HUES6 (cell line): ENCODE data around the gene IRF2BPL.

Experiments
- H3K27ac ChIP-seq: 2 replicates; pipeline ENCODE4 v1.7.0; 2013; ENCODE audit warnings: low read depth, mild to moderate bottlenecking, low read length, inconsistent platforms
- H3K27me3 ChIP-seq: 2 replicates; pipeline ENCODE4 v1.6.1; 2013; ENCODE audit warnings: low read length; ENCODE audit not compliant: control insufficient read depth, insufficient read depth
- H3K36me3 ChIP-seq: 2 replicates; pipeline ENCODE4 v1.6.1; 2013; ENCODE audit warnings: low read length; ENCODE audit not compliant: control insufficient read depth, insufficient read depth
- H3K4me1 ChIP-seq: 2 replicates; pipeline ENCODE4 v1.6.1; 2013; ENCODE audit warnings: low read length; ENCODE audit not compliant: control insufficient read depth, insufficient read depth
- H3K4me3 ChIP-seq: 2 replicates; pipeline ENCODE4 v1.5.1; 2013; ENCODE audit warnings: low read depth, low read length
- H3K9ac ChIP-seq: one replicate; pipeline ENCODE4 v1.6.1; 2013; ENCODE audit warnings: mild to moderate bottlenecking, low read length
- H3K9me3 ChIP-seq: 2 replicates; pipeline ENCODE4 v1.6.1; 2013; ENCODE audit warnings: low read depth, low read length; ENCODE audit not compliant: control insufficient read depth, insufficient read depth

IRF2BPL gene

DNA sequence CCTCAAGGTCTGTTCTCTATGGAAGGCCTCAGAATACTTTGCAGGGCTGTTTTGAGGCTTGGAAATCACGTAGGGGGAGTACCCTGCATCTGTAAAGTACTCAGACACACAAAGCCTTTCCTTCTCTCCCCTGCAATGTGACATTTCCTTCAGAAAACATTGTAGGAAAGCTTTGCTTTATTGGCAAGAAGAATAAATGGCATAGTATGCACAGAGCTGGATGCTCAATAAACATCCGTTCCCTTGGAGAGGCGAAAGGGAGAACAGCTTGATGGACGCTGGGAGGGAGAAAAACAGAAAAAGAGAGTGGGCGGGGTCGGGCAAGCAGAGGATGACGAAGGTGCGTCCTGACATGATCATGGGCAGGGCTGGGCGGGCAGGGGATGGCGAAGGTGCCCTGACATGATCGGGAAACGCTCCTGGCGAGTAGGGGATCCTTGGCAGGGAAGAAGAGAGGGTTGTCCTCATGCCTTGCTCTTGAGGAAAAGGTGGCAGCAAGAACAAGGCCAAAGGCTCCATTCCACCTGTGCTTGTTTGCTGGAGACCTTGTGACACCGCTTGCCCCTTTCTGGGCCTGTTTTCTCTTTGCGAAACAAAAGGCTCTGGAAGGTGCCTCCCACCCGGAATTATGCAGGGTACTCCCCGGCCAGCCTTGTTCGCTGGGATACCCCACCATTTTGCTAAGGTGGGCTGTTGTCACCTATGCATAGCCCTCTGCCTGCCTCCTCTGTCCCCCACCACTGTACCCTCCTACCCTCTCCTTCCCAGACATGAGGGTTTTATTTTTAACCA is 21.1 kb downstream of the IRF2BPL start:
- Histone ChIP-seq H3K4me1 (peaks cover 58% of the 10 kb centered on the region), H3K9me3 (no peaks in the 10 kb centered on the region), H3K27me3 (no peaks in the 10 kb centered on the region), H3K36me3 (no peaks in the 10 kb centered on the region), H3K27ac (no peak overlapping the region), H3K4me3 (no peak overlapping the region), H3K9ac (no peak overlapping the region)

GRCh38 chr14:77006132-77006531 is 22.4 kb downstream of the IRF2BPL start:
- no peak overlapping the region for H3K27ac ChIP-seq
- H3K4me1 ChIP-seq: peaks cover 60% of the 10 kb centered on the region

GRCh38 chr14:77005559-77005958 is 22.9 kb downstream of the IRF2BPL start:
- H3K4me1 ChIP-seq: peaks cover 66% of the 10 kb centered on the region
- no peaks in the 10 kb centered on the region for H3K27me3 ChIP-seq
- H3K36me3 ChIP-seq: no peaks in the 10 kb centered on the region
- no peak overlapping the region for H3K27ac ChIP-seq
- H3K4me3 ChIP-seq: no peak overlapping the region
- H3K9ac ChIP-seq: no peak overlapping the region
- H3K9me3 ChIP-seq: no peaks in the 10 kb centered on the region

More at GRCh38 chr14:77006132-77006531, 22.4 kb downstream of the IRF2BPL start:
- Histone ChIP-seq H3K36me3 (no peaks in the 10 kb centered on the region), H3K9ac (no peak overlapping the region), H3K27me3 (no peaks in the 10 kb centered on the region), H3K4me3 (no peak overlapping the region), H3K9me3 (no peaks in the 10 kb centered on the region)

GRCh38 chr14:77004711-77005460 is 23.6 kb downstream of the IRF2BPL start:
- H3K4me1 ChIP-seq: peaks cover 66% of the 10 kb centered on the region
- H3K9me3 ChIP-seq: no peaks in the 10 kb centered on the region
- H3K27me3 ChIP-seq: no peaks in the 10 kb centered on the region
- H3K27ac ChIP-seq: no peak overlapping the region
- H3K4me3 ChIP-seq: no peak overlapping the region
- H3K36me3 ChIP-seq: no peaks in the 10 kb centered on the region
- H3K9ac ChIP-seq: no peak overlapping the region

DNA sequence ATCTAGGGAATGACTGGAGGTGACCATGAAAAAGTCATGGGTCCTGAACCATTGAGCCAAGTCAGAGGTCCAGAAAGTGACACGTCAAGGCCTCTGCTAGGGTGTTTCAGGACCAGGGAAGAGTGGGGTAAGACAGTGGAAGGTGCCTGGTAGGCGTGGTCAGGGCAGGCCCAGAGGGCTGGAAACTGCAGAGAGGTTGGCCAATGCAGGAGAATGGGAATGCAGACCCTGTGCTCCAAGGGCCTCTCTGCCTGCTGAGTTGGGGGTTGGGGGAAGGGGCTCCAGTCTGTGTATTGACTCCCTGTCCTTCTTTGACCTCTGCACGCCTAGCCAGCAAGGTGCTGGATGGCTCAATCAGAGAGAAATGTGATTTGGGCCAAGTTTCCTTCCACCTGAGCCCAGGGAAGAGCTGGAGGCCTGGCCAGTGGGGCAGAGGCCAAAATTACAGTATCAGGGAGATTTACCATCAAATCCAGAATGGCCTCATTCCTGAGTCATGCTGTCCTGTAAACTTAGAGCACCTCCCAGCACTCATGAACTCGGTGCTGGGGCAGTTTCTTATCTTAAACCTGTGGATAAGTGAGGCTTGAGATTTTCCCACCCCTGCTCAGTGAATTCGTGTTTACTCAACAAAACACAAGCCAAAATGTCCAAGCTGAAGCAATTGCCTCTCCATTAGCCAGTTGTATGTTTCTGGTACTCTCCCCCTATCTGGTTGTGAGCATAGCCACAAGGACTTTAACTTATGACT is 24.4 kb downstream of the IRF2BPL start:
- Histone ChIP-seq H3K4me3 (no peak overlapping the region), H3K36me3 (no peaks in the 10 kb centered on the region), H3K27ac (no peak overlapping the region), H3K4me1 (peaks cover 62% of the 10 kb centered on the region), H3K9me3 (no peaks in the 10 kb centered on the region), H3K27me3 (no peaks in the 10 kb centered on the region), H3K9ac (no peak overlapping the region)

DNA sequence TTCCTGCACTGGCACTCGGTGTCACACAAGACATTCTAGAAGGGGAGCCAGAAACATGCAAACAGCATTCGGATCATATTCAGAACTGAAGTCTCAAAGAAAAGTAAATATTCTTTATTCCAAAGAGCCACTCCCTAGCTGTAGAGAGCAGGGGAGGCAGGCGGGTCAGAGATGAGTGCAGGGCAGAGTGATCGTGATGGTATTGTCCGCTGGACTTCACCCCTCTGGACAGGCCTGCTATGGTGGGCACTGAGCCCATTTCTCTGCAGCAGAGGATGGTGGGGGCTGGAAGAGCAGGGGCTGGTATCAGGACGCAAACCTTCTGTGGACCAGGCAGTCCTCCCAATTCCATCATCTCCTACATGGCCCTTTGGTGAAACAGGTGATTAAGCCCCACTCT is 25.6 kb downstream of the IRF2BPL start:
- Histone ChIP-seq H3K4me3 (no peak overlapping the region), H3K36me3 (no peaks in the 10 kb centered on the region), H3K27ac (no peak overlapping the region), H3K9ac (no peak overlapping the region), H3K9me3 (no peaks in the 10 kb centered on the region), H3K27me3 (no peaks in the 10 kb centered on the region), H3K4me1 (peaks cover 52% of the 10 kb centered on the region)

GRCh38 chr14:77002335-77002734 is 26.2 kb downstream of the IRF2BPL start:
- Histone ChIP-seq H3K36me3 (no peaks in the 10 kb centered on the region), H3K27me3 (no peaks in the 10 kb centered on the region), H3K9me3 (no peaks in the 10 kb centered on the region), H3K27ac (no peak overlapping the region), H3K4me3 (no peak overlapping the region), H3K9ac (no peak overlapping the region), H3K4me1 (peaks cover 50% of the 10 kb centered on the region)

DNA sequence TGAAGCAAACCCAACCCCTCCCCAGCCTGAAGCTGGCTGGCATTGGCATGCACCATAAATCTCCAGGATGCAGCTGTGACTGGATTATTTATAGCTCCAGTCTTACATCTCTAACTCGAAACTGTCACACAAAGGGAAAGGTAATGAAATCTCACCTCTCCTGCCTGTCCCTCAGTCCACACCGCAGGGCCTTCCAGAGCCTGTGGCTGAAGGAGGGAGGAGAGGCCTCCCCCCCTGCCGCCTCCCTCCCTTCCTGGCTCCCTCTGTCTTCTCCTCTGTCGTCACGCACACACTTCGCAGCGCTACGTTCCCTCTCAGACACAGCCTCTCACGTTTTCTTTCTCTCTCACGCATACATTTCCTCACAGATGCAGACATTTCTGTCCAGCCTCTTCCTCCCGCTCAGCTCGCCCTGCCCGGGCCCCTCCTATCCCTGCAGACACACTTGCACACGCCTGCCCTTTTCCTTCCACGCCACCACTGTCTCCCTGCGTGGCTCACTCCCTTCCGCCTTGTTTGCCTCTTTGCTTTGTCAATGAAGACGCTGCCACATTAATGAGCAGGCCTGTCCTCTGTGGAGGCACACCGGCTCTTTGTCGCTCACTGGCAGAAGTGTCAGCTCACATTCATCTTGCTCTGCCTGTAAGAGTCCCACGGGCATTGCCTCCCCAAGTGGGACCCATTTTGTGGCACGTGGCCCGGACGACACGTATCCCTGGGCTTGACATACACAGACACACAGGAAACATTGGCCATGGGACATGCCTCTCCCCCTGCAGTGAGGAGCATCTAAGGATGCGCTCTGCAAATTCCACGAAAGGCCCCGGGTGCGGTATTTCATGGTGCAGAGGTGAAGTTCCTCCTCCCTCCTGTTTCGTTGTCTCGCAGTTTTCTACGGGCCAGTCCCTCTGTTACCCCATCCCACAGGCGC is 27.9 kb downstream of the IRF2BPL start:
- H3K9ac ChIP-seq: no peak overlapping the region

GRCh38 chr14:76998910-76999309 is 29.6 kb downstream of the IRF2BPL start:
- H3K36me3 ChIP-seq: no peaks in the 10 kb centered on the region
- H3K4me3 ChIP-seq: no peak overlapping the region
- H3K27ac ChIP-seq: no peak overlapping the region
- H3K9ac ChIP-seq: no peak overlapping the region
- peaks cover 47% of the 10 kb centered on the region for H3K4me1 ChIP-seq
- no peaks in the 10 kb centered on the region for H3K9me3 ChIP-seq
- no peaks in the 10 kb centered on the region for H3K27me3 ChIP-seq

More for the DNA sequence above, 27.9 kb downstream of the IRF2BPL start:
- H3K36me3 ChIP-seq: no peaks in the 10 kb centered on the region
- H3K4me1 ChIP-seq: peaks cover 53% of the 10 kb centered on the region
- H3K4me3 ChIP-seq: no peak overlapping the region
- no peaks in the 10 kb centered on the region for H3K9me3 ChIP-seq
- no peaks in the 10 kb centered on the region for H3K27me3 ChIP-seq
- no peak overlapping the region for H3K27ac ChIP-seq

GRCh38 chr14:76997257-76997970 is 31.1 kb downstream of the IRF2BPL start:
- no peak overlapping the region for H3K4me3 ChIP-seq
- peaks cover 47% of the 10 kb centered on the region for H3K4me1 ChIP-seq
- H3K27ac ChIP-seq: no peak overlapping the region
- H3K9me3 ChIP-seq: no peaks in the 10 kb centered on the region
- no peaks in the 10 kb centered on the region for H3K36me3 ChIP-seq
- H3K9ac ChIP-seq: no peak overlapping the region
- H3K27me3 ChIP-seq: no peaks in the 10 kb centered on the region
